ENCODE results near the gene ATP2C1.
A peak's percentile ranks its signal among the peaks of the same experiment; 100 is the strongest.

The ATP2C1 gene

GRCh38 chr3:130915567-130916292 is 21.8 kb downstream of the ATP2C1 start:
- H3K4me3 ChIP-seq = no peak overlapping the region
- H3K4me2 ChIP-seq = peak overlapping the region; percentile 10 to 69 (median 56)
- H4K20me1 ChIP-seq = peaks cover 0 to 35% (median 12%) of the 10 kb centered on the region in 11 experiments; a peak in 11 of 22 replicates

GRCh38 chr3:130916507-130917167 is 22.8 kb downstream of the ATP2C1 start:
- H3K27me3 ChIP-seq = no peaks in the 10 kb centered on the region
- no peak for TF ChIP-seq Cebpa-rat (IDR thresholded peaks at IDR 0.05)
- peak overlapping the region in 2 of 11 experiments; percentile 1 to 20; a peak in 1 of 22 replicates for H3K27ac ChIP-seq
- peaks cover 36 to 48% (median 39%) of the 10 kb centered on the region in 11 experiments for H3K9me3 ChIP-seq (replicated peaks in 1 of 11)
- H3K36me3 ChIP-seq = peaks cover 11 to 38% (median 28%) of the 10 kb centered on the region in 11 experiments; a peak in 21 of 22 replicates
- peak overlapping the region; percentile 10 to 69 (median 56); a peak in 18 of 22 replicates for H3K4me2 ChIP-seq
- H4K20me1 ChIP-seq = peaks cover 0 to 35% (median 12%) of the 10 kb centered on the region in 11 experiments; a peak in 11 of 22 replicates
- H3K9ac ChIP-seq = no peak overlapping the region
- H3K4me3 ChIP-seq = no peak overlapping the region
- peaks cover 21 to 31% (median 26%) of the 10 kb centered on the region in 10 experiments for H3K4me1 ChIP-seq

More at GRCh38 chr3:130915567-130916292, 21.8 kb downstream of the ATP2C1 start:
- H3K9ac ChIP-seq = peak overlapping the region in 1 of 11 experiments; percentile 56; a peak in 2 of 22 replicates
- peaks cover 21 to 31% (median 26%) of the 10 kb centered on the region in 10 experiments for H3K4me1 ChIP-seq
- H3K36me3 ChIP-seq = peaks cover 11 to 31% (median 26%) of the 10 kb centered on the region in 11 experiments; a peak in 21 of 22 replicates
- no peak for TF ChIP-seq Cebpa-rat (IDR thresholded peaks at IDR 0.05)
- H3K27ac ChIP-seq = peak overlapping the region in 5 of 11 experiments; percentile 0 to 37 (median 17); a peak in 3 of 22 replicates
- no peaks in the 10 kb centered on the region for H3K27me3 ChIP-seq
- peaks cover 26 to 39% (median 30%) of the 10 kb centered on the region in 11 experiments for H3K9me3 ChIP-seq (replicated peaks in 1 of 11)

GRCh38 chr3:130918328-130918727 is 24.4 kb downstream of the ATP2C1 start:
- Histone ChIP-seq H3K27me3 (no peaks in the 10 kb centered on the region), H3K9ac (no peak overlapping the region), H3K4me2 (no peak overlapping the region), H4K20me1 (peaks cover 0 to 35% (median 12%) of the 10 kb centered on the region in 11 experiments; a peak in 11 of 22 replicates), H3K4me3 (no peak overlapping the region), H3K9me3 (replicated peaks in 1 of 11) (peaks cover 52 to 62% (median 56%) of the 10 kb centered on the region in 11 experiments), H3K4me1 (peaks cover 21 to 31% (median 26%) of the 10 kb centered on the region in 10 experiments), H3K36me3 (peaks cover 11 to 47% (median 32%) of the 10 kb centered on the region in 11 experiments; a peak in 21 of 22 replicates), H3K27ac (no peak overlapping the region)
- no peak for TF ChIP-seq Cebpa-rat (IDR thresholded peaks at IDR 0.05)

- peak overlapping the region in 9 of 11 experiments; percentile 25 to 76 (median 61); a peak in 17 of 22 replicates for H3K27ac ChIP-seq
- H3K9ac ChIP-seq = peak overlapping the region in 6 of 11 experiments; percentile 9 to 59 (median 33); a peak in 7 of 22 replicates
- peaks cover 4 to 35% (median 19%) of the 10 kb centered on the region in 11 experiments; a peak in 21 of 22 replicates for H3K36me3 ChIP-seq
- TF ChIP-seq Cebpa-rat (IDR thresholded peaks at IDR 0.05) = no peak
- H3K4me2 ChIP-seq = peak overlapping the region; percentile 52 to 88 (median 82)
- no peaks in the 10 kb centered on the region for H3K27me3 ChIP-seq
- H3K4me3 ChIP-seq = peak overlapping the region in 1 of 10 experiments; percentile 1; a peak in 1 of 20 replicates
- peaks cover 37 to 42% (median 39%) of the 10 kb centered on the region in 11 experiments for H3K9me3 ChIP-seq (replicated peaks in 1 of 11)
- peaks cover 22 to 42% (median 37%) of the 10 kb centered on the region in 10 experiments for H3K4me1 ChIP-seq
- H4K20me1 ChIP-seq = peaks cover 8 to 53% (median 33%) of the 10 kb centered on the region in 11 experiments; a peak in 17 of 22 replicates
Measured at GRCh38 chr3:130925628-130926027, 31.7 kb downstream of the ATP2C1 start.

GRCh38 chr3:130926504-130926903 is 32.6 kb downstream of the ATP2C1 start:
- H3K27ac ChIP-seq = peak overlapping the region in 6 of 11 experiments; percentile 17 to 76 (median 52); a peak in 8 of 22 replicates
- H3K9ac ChIP-seq = no peak overlapping the region
- peaks cover 8 to 53% (median 33%) of the 10 kb centered on the region in 11 experiments; a peak in 17 of 22 replicates for H4K20me1 ChIP-seq
- no peak for TF ChIP-seq Cebpa-rat (IDR thresholded peaks at IDR 0.05)
- H3K27me3 ChIP-seq = no peaks in the 10 kb centered on the region
- peaks cover 13 to 40% (median 28%) of the 10 kb centered on the region in 11 experiments; a peak in 21 of 22 replicates for H3K36me3 ChIP-seq
- peak overlapping the region; percentile 7 to 88 (median 81); a peak in 19 of 22 replicates for H3K4me2 ChIP-seq
- no peak overlapping the region for H3K4me3 ChIP-seq
- peaks cover 22 to 42% (median 37%) of the 10 kb centered on the region in 10 experiments for H3K4me1 ChIP-seq
- H3K9me3 ChIP-seq (replicated peaks in 1 of 11) = peaks cover 28 to 33% (median 31%) of the 10 kb centered on the region in 11 experiments

- Histone ChIP-seq H3K27ac (no peak overlapping the region), H3K4me2 (no peak overlapping the region), H3K4me1 (peaks cover 21 to 34% (median 31%) of the 10 kb centered on the region in 10 experiments), H3K36me3 (peaks cover 23 to 51% (median 42%) of the 10 kb centered on the region in 11 experiments; a peak in 21 of 22 replicates), H3K9me3 (replicated peaks in 1 of 11) (no peaks in the 10 kb centered on the region), H4K20me1 (peaks cover 8 to 53% (median 33%) of the 10 kb centered on the region in 11 experiments; a peak in 17 of 22 replicates), H3K27me3 (no peaks in the 10 kb centered on the region), H3K9ac (no peak overlapping the region), H3K4me3 (no peak overlapping the region)
- TF ChIP-seq Cebpa-rat (IDR thresholded peaks at IDR 0.05) = no peak
Measured at GRCh38 chr3:130929804-130930203, 35.9 kb downstream of the ATP2C1 start.

- no peak overlapping the region for H3K27ac ChIP-seq
- TF ChIP-seq Cebpa-rat (IDR thresholded peaks at IDR 0.05) = no peak
- no peak overlapping the region for H3K4me2 ChIP-seq
- peaks cover 0 to 22% (median 9%) of the 10 kb centered on the region in 11 experiments; a peak in 11 of 22 replicates for H4K20me1 ChIP-seq
- H3K4me3 ChIP-seq = no peak overlapping the region
- H3K36me3 ChIP-seq = peaks cover 34 to 79% (median 61%) of the 10 kb centered on the region in 11 experiments; a peak in 21 of 22 replicates
- no peaks in the 10 kb centered on the region for H3K9me3 ChIP-seq (replicated peaks in 1 of 11)
- no peaks in the 10 kb centered on the region for H3K27me3 ChIP-seq
- peaks cover 0 to 3% (median 0%) of the 10 kb centered on the region in 10 experiments; a peak in 3 of 20 replicates for H3K4me1 ChIP-seq
- no peak overlapping the region for H3K9ac ChIP-seq
Measured at GRCh38 chr3:130932979-130933378, 39.1 kb downstream of the ATP2C1 start.

GRCh38 chr3:130933801-130934345 is 40.0 kb downstream of the ATP2C1 start:
- peaks cover 0 to 14% (median 4%) of the 10 kb centered on the region in 11 experiments; a peak in 8 of 22 replicates for H4K20me1 ChIP-seq
- no peaks in the 10 kb centered on the region for H3K9me3 ChIP-seq (replicated peaks in 1 of 11)
- H3K4me2 ChIP-seq = no peak overlapping the region
- H3K27ac ChIP-seq = no peak overlapping the region
- no peak for TF ChIP-seq Cebpa-rat (IDR thresholded peaks at IDR 0.05)
- no peak overlapping the region for H3K4me3 ChIP-seq
- no peaks in the 10 kb centered on the region for H3K27me3 ChIP-seq
- H3K4me1 ChIP-seq = no peaks in the 10 kb centered on the region
- no peak overlapping the region for H3K9ac ChIP-seq
- H3K36me3 ChIP-seq = peaks cover 34 to 88% (median 61%) of the 10 kb centered on the region in 11 experiments; a peak in 21 of 22 replicates

Data from BLaER1 treated with 17β-estradiol and CSF1 and Interleukin-3, amounts not matched to agents 10 nM and 100 nM (cell line).